Lower leg skin (tissue), 4 donors: ENCODE data around the gene VAV2. TPM values are rescaled to one million over a fixed set of nuclear protein-coding genes. Genes with fewer than 3 reads are reported as not detected.

Experiments
- DNase-seq, 2 donors: peaks; one replicate each; pipeline ENCODE4 v3.0.0-alpha.2; 2019; ENCODE audit warnings: low spot score in 2 of 2
- H3K4me3 ChIP-seq: fragments of 200-600 bp; sonication (generic); 2 replicates; pipeline ENCODE4 v1.5.1; 2017; ENCODE audit warnings: mild to moderate bottlenecking, low read depth; ENCODE audit not compliant: poor library complexity, severe bottlenecking
- POLR2A ChIP-seq, 2 donors: fragments of 450-650 bp; IDR thresholded peaks; one replicate each; pipeline ENCODE4 v1.6.1; 2016 to 2017; ENCODE audit warnings: antibody characterized with exemption in 2 of 2, mild to moderate bottlenecking in 1 of 2, moderate library complexity in 1 of 2
- WGBS, 2 donors: methylation state at CpG; one replicate each; pipeline ENCODE4 v1.1.5; 2018; 5-methylcytosine and 5-hydroxymethylcytosine counted together
- intact Hi-C: fragments of 100-400 bp; cut with DNase I; formaldehyde crosslinking; loops from one replicate; pipeline ENCODE4 v1.15.0; 2023; ENCODE audit warnings: low total_unique reads
- total RNA-seq, 4 donors: library from RNA; depleted of rRNA; stranded (reverse); fragments of >200 nt; gene quantifications; one replicate each; pipeline ENCODE4 v1.1.0, GENCODE V29; 2016
- TF ChIP-seq, protein P1 (sequence below), 3 donors: fragments of 450-650 bp; IDR thresholded peaks; one replicate each; pipeline ENCODE4 v1.5.1; 2016; ENCODE audit warnings: antibody characterized with exemption in 3 of 3, mild to moderate bottlenecking in 3 of 3, moderate library complexity in 2 of 3

Gene VAV2
- total RNA-seq, result 1 to 10 TPM; 6.8 to 9.1 (median 7.5) TPM

DNA sequence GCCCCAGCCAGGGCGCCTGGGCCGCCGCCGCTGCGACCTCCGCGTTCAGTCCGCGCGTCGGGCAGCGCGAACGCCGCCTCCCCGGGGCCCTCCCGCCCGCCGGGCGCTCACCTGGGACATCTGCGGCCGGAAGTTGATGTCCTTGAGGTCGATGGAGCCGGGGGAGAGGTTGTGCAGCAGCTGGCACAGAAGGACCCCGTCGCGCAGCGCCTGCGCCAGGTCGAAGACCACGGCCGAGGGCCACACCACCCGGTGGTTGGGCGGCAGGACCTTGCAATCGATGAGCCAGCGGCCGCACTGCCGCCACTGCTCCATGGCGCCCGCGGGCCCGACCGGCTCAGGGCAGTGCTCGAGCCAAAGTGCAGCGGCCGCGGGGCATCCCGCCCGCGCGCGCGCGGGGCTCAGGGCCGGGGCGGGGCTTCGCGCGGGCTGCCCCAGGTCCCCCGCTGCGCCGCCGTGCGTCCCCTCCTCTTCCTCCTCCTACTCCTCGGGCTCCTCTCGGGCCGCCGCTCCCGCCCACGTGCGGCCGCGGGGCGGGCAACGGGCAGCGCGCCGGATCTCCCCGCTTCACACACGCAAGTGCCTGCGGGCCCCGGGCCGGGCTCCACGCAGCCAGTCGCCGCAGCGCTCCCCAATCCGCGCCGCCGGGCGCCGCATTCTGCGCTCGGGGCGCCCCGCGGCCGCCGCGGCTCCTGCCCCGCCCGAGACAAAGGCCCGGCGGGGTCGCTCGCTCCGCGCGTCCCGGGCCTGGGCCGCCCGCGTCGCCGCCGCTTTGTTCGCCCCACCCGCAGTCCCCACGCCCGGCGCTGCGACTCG lies at the start of gene VAV2:
Gene VAV2 (minus strand): TSS at position 361 of the 816 bp plus-strand sequence. CDS start 46 bp downstream, at position 315.
- 0 to 1% methylated on average over 34 to 37 of the region's 124 CpGs for WGBS, 2 donors
- TF ChIP-seq, protein P1, sequence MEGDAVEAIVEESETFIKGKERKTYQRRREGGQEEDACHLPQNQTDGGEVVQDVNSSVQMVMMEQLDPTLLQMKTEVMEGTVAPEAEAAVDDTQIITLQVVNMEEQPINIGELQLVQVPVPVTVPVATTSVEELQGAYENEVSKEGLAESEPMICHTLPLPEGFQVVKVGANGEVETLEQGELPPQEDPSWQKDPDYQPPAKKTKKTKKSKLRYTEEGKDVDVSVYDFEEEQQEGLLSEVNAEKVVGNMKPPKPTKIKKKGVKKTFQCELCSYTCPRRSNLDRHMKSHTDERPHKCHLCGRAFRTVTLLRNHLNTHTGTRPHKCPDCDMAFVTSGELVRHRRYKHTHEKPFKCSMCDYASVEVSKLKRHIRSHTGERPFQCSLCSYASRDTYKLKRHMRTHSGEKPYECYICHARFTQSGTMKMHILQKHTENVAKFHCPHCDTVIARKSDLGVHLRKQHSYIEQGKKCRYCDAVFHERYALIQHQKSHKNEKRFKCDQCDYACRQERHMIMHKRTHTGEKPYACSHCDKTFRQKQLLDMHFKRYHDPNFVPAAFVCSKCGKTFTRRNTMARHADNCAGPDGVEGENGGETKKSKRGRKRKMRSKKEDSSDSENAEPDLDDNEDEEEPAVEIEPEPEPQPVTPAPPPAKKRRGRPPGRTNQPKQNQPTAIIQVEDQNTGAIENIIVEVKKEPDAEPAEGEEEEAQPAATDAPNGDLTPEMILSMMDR (IDR thresholded peaks at IDR 0.05), result no peak
- TF ChIP-seq POLR2A (IDR thresholded peaks at IDR 0.05), result no peak
- peak within 1 kb of the TSS; percentile 53 for H3K4me3 ChIP-seq
- intact Hi-C loops, result loop anchor here (2.0 kb wide), 1 partner anchor 199 kb away; no protein-coding TSS in a partner anchor
- DNase-seq, result peak in 1 of 2 donors; percentile 90

- DNase-seq, result no peak
These were observed 49.5 kb upstream of the VAV2 start for GRCh38 chr9:134041649-134041962.

DNA sequence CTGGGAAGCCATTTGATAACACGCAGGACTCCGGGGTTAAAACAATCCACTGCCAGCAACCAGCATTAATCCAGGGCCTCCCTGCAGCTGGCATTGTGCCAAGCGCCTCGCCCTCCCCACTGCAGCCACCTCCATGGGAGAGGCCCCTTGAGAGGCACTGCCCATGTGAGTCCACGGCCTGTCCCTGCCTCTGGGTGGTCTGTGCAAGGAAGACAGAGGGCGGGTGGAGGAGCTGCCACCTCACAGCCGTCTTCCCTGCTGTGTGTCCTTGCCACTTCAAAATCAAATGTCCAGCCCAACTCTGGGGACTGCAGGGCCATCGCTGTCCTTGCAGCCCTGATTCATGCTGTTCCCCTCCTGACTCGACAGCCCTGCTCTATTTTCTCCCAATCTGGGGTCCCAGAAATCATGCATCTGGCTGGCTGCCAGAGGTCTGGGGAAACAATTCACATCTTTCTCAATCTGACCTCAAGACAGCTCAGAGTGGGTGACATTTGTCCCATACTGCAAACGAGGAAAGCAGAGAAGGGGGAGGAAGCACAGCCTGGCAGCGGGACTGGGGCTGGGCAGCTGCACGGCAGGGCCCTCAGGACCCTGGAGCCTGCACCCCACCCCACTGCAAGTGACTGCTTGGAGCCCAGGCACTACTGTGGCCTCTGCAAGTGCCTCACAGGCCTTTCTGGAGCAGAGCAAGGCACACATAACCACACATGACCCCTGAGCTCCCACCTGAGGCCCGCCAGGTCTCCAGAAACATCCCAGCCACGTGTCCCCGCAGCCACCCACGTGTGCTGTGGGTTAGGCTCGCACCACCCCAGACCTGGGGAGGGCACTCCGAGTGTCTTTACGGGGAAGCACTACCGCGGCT lies 48.9 kb upstream of the VAV2 start:
- H3K4me3 ChIP-seq, result no peak overlapping the region
- intact Hi-C loops, result no loop called here
- TF ChIP-seq, protein P1 (IDR thresholded peaks at IDR 0.05), result no peak
- no peak for TF ChIP-seq POLR2A (IDR thresholded peaks at IDR 0.05)
- DNase-seq, result no peak
- 54 to 70% methylated on average over 12 to 21 of the region's 21 CpGs for WGBS, 2 donors

More at GRCh38 chr9:134041649-134041962, 49.5 kb upstream of the VAV2 start:
- 94 to 96% methylated on average over 16 of the region's 16 CpGs for whole genome bisulfite sequencing, 2 donors
- TF ChIP-seq, protein P1 (IDR thresholded peaks at IDR 0.05), result no peak
- intact Hi-C loops, result no loop called here
- H3K4me3 ChIP-seq, result no peak overlapping the region

DNA sequence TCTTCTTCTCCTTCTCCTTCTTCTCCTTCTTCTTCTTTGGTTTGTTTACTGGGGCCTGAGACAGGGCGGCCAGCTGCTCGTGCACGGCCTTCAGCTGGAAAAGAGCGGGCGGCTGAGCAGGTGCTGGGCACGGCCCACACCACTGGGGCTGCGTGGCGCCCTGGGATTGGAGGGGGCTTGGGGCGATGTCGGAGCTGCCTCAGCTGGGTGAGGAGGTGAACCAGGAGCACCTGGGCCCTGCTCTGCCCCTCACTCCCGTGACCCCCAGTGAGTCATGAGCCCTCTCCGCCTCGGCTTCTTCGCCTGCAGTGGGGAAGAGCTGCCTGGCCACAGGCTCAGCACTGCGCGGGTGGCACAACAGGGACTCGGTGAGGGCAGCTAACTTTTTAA lies 48.0 kb upstream of the VAV2 start:
- no peak for DNase-seq
- TF ChIP-seq POLR2A (IDR thresholded peaks at IDR 0.05), result no peak
- TF ChIP-seq, protein P1 (IDR thresholded peaks at IDR 0.05), result no peak
- WGBS, 2 donors, result 96 to 97% methylated on average over 17 of the region's 17 CpGs
- no peak overlapping the region for H3K4me3 ChIP-seq
- intact Hi-C loops, result no loop called here

GRCh38 chr9:134039386-134040175 lies 47.5 kb upstream of the VAV2 start:
- no peak for DNase-seq
- H3K4me3 ChIP-seq, result no peak overlapping the region
- TF ChIP-seq POLR2A (IDR thresholded peaks at IDR 0.05), result no peak
- TF ChIP-seq, protein P1 (IDR thresholded peaks at IDR 0.05), result no peak
- WGBS, 2 donors, result 91 to 95% methylated on average over 14 to 20 of the region's 20 CpGs
- intact Hi-C loops, result loop anchor here (10.0 kb wide), 1 partner anchor 685 kb away; no protein-coding TSS in a partner anchor
